Measurements from ENCODE around the gene SRCIN1.
"Not testable (repeated sequence)": the region's sequence is repeated elsewhere in the genome, so short reads cannot be mapped to it uniquely, and the experiment has no call there.

SRCIN1 gene

DNA sequence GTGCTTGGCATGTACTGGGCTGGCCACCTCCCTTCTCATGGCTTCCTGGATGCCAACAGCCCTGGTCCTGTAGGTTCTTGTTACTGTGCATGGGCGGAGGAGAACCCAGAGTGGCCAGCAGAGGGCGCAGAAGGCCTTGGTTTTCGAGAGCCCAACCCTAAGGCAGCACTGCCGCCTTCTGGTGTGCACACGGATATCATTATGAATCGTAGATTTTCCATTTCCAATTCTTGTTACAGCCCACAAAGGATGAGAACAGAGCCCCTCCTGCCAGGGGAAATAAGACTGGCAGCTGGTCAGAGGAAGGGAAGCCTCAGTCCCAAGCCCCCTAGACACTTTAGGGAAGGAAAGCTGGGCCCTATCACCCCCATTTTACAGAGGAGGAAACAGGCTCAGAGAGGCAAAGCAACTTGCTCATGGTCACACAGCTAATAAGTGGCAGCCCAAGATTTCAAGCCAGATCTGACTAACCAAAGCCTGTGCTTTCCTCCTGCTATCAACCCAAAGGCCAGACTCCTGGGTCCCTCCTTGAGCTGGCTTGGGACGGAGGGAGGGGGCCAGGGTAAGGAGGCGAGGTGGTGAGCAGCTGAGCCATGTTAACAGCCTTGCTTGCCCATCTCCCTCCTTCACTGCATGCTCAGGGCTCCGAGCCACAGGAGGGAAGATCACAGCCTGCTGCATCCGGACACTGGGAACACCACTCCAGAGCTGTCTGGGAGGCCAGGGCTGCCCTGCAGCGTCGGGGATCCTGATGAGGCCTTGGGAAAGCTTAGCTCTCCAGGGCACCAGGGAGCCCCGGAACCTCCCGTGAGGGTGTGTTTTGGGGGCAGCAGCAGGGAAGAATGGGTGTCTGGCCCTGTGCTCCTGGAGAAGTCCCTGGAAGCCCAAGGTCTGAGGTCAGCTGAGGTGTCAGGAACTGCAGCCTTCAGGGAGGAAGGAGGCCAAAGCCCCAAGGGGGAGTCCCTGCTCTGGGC is 113.4 kb downstream of the SRCIN1 start:
- not testable (repeated sequence) for H3K27me3 ChIP-seq (ENCODE audit: insufficient read depth, low read depth); H3K9ac ChIP-seq; H3K79me2 ChIP-seq (ENCODE audit: insufficient read depth, low read depth); H3K36me3 ChIP-seq (ENCODE audit: insufficient read depth); H3K4me3 ChIP-seq (IDR thresholded peaks at IDR 0.05; ENCODE audit: insufficient read depth, low read depth, low read length); H3K4me1 ChIP-seq (ENCODE audit: low read depth, poor library complexity, severe bottlenecking); H3K4me2 ChIP-seq; H3K27ac ChIP-seq; H2AFZ ChIP-seq (ENCODE audit: low read depth); H4K20me1 ChIP-seq (ENCODE audit: insufficient read depth)
- TF ChIP-seq, protein P1, sequence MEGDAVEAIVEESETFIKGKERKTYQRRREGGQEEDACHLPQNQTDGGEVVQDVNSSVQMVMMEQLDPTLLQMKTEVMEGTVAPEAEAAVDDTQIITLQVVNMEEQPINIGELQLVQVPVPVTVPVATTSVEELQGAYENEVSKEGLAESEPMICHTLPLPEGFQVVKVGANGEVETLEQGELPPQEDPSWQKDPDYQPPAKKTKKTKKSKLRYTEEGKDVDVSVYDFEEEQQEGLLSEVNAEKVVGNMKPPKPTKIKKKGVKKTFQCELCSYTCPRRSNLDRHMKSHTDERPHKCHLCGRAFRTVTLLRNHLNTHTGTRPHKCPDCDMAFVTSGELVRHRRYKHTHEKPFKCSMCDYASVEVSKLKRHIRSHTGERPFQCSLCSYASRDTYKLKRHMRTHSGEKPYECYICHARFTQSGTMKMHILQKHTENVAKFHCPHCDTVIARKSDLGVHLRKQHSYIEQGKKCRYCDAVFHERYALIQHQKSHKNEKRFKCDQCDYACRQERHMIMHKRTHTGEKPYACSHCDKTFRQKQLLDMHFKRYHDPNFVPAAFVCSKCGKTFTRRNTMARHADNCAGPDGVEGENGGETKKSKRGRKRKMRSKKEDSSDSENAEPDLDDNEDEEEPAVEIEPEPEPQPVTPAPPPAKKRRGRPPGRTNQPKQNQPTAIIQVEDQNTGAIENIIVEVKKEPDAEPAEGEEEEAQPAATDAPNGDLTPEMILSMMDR (conservative IDR thresholded peaks at IDR 0.05; ENCODE audit: low read depth, low read length): peak; percentile 75

DNA sequence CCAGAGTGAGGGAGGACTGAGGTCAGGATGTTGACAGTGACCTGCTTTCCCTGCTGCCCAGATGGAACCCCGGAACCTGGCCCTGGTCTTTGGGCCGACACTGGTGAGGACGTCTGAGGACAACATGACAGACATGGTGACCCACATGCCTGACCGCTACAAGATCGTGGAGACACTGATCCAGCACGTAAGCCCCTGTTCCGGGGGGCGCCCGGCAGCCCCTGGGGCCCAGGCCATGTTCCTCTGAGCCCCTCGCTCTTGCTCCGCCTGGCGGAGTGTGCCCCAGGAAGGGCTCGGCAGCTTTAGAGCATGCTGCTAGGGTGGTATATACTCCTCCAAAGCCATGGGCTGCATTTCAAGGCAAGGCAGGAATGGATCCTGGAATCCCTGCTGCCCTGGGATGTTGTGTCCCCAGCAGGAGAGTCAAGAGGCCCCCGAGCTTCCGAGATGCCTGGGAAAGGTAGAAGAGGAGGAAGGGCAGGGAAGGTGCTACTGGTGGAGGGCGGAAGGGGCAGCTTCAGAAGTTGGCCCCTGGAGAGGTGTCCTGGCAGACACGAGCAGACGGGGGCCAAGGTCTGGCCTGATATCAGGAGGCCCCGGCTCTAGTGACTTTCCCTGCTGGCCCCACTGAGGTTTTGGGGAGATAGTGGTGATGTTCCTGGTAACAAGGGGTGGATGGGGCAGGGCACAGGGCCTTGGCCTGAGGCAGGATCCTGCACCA is 114.2 kb downstream of the SRCIN1 start:
- H3K79me2 ChIP-seq (ENCODE audit: insufficient read depth, low read depth); H3K27me3 ChIP-seq (ENCODE audit: insufficient read depth, low read depth); H3K4me2 ChIP-seq; H3K27ac ChIP-seq; H3K4me3 ChIP-seq (IDR thresholded peaks at IDR 0.05; ENCODE audit: insufficient read depth, low read depth, low read length); H3K9ac ChIP-seq; H3K4me1 ChIP-seq (ENCODE audit: low read depth, poor library complexity, severe bottlenecking); H4K20me1 ChIP-seq (ENCODE audit: insufficient read depth); H2AFZ ChIP-seq (ENCODE audit: low read depth); H3K36me3 ChIP-seq (ENCODE audit: insufficient read depth): not testable (repeated sequence)

DNA sequence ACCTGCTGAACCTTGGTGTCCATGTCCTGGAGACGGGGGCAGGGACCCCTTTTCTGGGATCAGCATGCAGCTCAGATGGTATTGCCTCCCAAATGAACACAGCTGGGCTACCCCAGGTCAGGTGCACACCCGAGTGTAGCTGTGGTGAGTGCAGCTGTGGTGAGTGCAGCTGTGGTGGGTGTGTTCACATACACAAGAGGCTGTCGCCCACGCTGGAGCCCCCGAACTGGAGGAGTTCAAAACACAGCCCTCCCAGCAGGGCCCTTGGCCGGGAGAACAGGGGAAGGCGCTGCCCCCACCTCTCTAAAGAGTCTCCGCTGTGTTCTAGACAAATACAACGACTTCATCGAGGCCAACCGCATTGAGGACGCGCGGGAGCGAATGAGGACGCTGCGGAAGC is 116.0 kb downstream of the SRCIN1 start:
- H3K36me3 ChIP-seq (ENCODE audit: insufficient read depth); H3K4me1 ChIP-seq (ENCODE audit: low read depth, poor library complexity, severe bottlenecking); H3K9ac ChIP-seq; H3K27ac ChIP-seq; H3K27me3 ChIP-seq (ENCODE audit: insufficient read depth, low read depth); H2AFZ ChIP-seq (ENCODE audit: low read depth); H4K20me1 ChIP-seq (ENCODE audit: insufficient read depth); H3K79me2 ChIP-seq (ENCODE audit: insufficient read depth, low read depth); H3K4me3 ChIP-seq (IDR thresholded peaks at IDR 0.05; ENCODE audit: insufficient read depth, low read depth, low read length); H3K4me2 ChIP-seq: not testable (repeated sequence)

DNA sequence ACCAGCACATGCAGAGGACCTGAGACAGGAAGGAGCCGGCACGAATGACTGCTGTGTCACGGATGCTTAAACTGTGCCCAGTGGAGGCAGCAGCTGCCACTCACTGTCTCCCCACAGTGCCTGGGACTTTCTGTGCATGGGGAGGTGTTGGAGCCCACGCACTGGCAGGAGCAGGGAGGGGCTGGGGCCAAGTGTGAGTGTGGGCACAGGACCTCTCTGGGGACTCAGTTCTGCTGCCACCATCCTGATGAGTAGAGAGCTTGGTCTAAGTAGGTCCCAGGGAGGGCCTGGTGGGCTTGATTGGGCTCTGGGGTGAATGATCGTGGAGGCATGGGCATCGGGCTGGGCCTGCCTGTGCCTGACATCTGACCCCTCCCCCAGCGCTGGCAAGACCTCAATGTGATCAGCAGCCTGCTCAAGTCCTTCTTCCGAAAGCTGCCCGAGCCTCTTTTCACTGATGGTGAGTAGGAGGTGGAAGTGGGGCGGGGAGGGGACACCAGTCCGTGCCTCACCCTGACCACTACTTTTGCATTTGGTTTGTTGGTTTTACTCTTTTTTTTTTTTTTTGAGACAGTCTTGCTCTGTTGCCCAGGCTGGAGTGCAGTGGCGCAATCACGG is 120.0 kb downstream of the SRCIN1 start:
- not testable (repeated sequence) for H3K27me3 ChIP-seq (ENCODE audit: insufficient read depth, low read depth); H3K9ac ChIP-seq; H3K79me2 ChIP-seq (ENCODE audit: insufficient read depth, low read depth); H3K4me3 ChIP-seq (IDR thresholded peaks at IDR 0.05; ENCODE audit: insufficient read depth, low read depth, low read length); H2AFZ ChIP-seq (ENCODE audit: low read depth); H3K36me3 ChIP-seq (ENCODE audit: insufficient read depth); H4K20me1 ChIP-seq (ENCODE audit: insufficient read depth); H3K27ac ChIP-seq; H3K4me2 ChIP-seq; H3K4me1 ChIP-seq (ENCODE audit: low read depth, poor library complexity, severe bottlenecking)

DNA sequence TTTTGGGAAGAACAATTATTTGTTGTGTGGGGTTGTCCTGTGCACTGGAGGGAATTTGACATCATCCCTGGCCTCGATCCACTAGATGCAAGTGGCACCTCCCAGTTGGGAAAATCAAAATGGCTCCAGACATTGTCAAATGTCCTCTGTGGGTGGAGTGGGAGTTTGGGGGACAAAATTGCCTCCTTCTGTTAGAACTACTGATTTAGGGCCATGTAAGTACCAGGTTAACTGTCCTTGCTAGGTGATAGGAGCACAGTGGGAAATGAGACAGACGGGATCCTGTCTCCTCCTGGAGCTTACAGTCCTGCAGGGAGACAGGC is 120.6 kb downstream of the SRCIN1 start:
- Histone ChIP-seq H3K27ac (no peak overlapping the region), H3K4me2 (no peak overlapping the region), H3K4me3 (IDR thresholded peaks at IDR 0.05; ENCODE audit: insufficient read depth, low read depth, low read length) (no peak overlapping the region), H3K9ac (no peak overlapping the region), H3K79me2 (ENCODE audit: insufficient read depth, low read depth) (no peaks in the 10 kb centered on the region), H4K20me1 (ENCODE audit: insufficient read depth) (no peaks in the 10 kb centered on the region), H2AFZ (ENCODE audit: low read depth) (no peak overlapping the region), H3K27me3 (ENCODE audit: insufficient read depth, low read depth) (no peaks in the 10 kb centered on the region), H3K4me1 (ENCODE audit: low read depth, poor library complexity, severe bottlenecking) (peaks cover 9% of the 10 kb centered on the region), H3K36me3 (ENCODE audit: insufficient read depth) (no peaks in the 10 kb centered on the region)
- TF ChIP-seq, protein P1 (conservative IDR thresholded peaks at IDR 0.05; ENCODE audit: low read depth, low read length): no peak; the same call in 1 of the 2 replicates
